Stimulated activated CD8-positive, alpha-beta memory T cell treated with anti-CD3 and anti-CD28 coated beads, Interleukin-15, amount 100 ng/mL, for 1 hour (primary cell): ENCODE results near the gene DIO2.

ENCODE experiments used
- DNase-seq: peaks from one replicate; pipeline ENCODE4 v3.0.0-alpha.2; 2020; ENCODE audit warnings: low read depth

Gene DIO2

DNA sequence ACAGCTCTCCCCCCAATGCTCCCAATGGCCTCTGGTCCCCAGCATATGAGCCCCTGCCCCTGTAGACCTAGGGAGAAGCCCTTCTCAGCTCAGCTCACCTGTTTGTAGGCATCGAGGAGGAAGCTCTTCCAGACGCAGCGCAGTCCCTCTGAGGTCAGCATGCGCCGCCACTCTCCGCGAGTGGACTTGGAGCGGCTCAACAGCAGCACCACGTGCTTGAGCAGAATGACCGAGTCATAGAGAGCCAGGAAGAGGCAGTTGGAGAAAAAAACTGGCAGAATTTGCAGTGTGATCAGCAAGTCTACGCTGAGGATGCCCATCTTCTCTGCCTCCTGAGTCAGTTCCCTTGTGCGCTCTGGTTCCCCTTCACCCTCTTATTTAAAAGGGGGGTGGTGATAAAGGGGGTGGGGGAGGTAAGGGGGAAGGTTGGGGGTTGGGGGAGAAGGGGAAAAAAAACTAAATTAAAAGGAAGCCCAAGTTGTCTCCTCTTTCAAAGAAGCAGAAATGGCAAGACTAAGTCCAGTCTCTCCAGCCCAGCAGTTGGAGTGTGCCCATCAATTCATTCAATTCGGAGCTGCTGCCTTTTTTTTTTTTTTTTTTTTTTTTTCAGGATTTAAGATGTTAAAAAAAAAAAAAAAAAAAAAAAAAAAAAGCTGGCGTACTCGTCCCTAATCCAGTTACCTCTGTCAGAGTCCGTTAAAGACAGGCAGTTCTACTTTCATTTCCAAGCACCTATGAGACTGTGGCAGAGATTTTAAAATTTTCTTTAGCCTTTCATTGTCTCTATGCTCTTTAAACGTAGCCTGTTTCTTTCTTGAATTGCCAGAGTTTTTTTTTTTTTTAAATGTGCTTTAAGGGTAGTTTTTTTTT lies at the start of gene DIO2:
Gene DIO2 (minus strand): TSS at position 352 of the 870 bp plus-strand sequence. CDS start 32 bp downstream, at position 320.
- DNase-seq: no peak

DNA sequence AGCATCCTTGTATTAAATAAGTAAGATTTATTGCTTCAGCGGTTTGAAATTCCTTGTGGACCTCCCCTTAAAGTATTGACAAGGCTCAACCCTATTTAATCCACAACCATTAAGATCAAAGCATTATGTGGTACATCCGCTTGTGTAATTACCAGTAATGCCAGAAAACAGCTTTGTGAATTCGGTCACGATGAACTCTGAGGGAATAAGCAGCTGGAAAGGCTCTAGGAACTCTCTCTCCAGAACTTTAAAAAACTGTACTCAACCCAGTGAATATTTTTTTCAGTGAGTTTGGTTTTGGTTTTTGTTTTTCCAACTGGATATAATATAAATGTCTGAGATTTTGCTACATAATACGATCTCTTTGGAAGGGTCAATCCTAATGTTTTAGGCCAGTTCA lies 49.3 kb upstream of the DIO2 start:
- no peak for DNase-seq

DNA sequence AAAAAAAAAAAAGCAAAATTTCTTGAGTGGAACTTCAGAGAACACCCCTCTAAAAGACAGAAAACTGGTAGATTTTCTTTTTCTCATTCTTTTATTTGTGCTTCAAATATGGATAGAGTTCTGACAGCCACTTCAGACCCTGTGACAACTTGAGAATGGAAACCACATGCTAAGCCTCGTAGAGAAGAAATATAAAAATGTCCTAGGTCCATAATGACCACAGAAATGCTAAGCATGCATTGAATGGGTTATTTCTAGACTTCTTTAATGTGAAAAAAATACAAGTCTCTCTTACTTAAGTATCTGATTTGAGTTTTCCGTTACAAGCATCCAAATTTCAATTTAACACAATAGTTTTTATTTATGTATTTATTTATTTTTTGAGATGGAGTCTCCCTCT lies 28.3 kb upstream of the DIO2 start:
- no peak for DNase-seq

DNA sequence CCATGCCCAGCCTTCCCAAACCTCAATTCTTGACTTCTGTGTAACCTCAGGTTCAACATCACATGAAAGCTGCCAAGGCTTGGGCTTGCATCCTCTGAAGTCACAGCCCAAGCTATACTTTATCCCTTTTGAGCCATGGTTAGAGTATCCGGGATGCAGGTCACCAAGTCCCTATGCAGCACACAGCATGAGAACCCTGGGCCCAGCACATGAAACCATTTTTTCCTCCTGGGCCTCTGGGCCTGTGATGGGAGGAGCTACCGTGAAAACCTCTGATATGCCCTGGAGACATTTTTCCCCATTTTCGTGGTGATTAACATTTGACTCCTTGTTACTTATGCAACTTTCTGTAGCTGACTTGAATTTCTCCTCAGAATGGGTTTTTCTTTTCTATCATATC lies 25.8 kb upstream of the DIO2 start:
- DNase-seq: no peak

DNA sequence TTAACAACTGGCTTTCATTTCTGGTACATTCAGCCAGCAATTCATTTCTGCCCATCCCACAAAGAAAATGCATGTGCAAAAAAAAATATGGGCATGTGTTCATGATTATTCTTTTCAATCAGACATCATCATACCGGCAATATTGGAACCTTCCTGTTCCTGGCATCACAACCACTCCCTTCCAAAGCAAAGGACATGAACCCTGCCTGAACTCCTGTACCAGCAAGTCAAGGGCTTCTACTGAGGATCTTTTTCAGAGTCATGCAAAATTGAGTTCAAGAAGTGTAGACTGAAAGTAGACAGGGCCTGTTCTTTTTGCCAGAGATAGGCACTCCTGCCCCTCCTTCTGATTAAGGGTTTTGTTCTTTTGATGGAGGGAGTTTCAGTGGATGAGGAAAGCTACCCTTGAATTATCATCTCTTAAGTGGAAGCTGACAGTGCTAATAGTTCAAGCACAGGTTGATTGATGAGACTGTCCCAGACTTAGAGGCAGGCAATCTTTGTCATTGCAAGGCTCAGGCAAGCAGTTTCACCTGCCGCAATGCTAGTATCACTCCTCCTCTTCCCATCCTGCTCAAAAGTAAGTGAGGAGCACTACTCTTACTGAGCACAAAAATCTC lies 22.3 kb upstream of the DIO2 start:
- DNase-seq: no peak

DNA sequence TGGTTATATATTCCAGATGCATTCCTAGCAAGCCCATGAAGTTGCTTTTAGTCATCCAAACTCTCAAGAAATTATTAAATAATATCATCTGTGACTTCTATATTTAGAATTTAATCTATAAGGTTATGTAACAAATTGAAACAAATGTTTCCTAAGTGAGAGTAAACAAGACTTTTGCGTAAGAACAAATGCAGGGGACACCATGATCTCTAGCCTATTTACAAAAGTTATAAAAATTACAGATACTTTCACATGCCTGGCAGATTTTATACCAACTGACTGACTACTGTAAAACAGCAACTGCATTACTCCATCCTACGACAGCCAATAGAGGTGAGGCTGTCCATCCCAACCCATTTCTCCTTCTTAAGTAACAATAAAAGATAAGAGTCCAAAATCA lies 20.4 kb upstream of the DIO2 start:
- no peak for DNase-seq

DNA sequence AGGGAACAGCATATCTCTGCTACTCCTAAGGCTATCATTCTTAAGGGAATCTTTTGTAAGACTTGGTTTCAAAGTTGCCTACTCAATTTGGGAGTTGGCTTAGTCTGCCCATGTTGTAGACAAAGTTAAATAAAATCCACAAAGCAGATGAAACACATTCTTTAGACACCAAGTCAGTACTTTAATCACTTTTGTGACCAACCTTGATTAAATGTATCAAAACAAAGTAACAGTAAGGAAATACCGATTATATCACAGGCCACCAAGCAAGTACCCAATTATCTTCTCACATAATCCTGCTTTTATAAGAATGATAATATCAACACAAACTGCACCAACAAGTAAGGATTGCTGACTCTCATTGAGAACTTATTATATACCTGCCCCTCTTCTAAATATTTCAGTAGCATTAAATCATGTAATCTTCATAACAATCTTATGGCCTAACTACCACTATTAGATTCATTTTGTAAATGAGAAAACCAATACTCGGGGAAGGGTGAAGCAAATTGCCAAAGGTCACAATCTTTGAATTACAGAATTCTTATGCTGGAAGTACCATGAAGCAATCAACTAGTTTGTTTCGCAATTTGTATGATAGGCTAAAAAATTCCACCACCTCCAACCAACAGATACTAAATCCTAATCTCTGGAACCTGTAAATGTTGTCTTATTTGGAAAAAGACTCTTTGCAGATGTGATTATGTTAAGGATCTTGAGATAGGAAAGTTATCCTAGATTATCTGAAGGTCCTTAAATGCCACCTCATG lies 12.6 kb upstream of the DIO2 start:
- no peak for DNase-seq

DNA sequence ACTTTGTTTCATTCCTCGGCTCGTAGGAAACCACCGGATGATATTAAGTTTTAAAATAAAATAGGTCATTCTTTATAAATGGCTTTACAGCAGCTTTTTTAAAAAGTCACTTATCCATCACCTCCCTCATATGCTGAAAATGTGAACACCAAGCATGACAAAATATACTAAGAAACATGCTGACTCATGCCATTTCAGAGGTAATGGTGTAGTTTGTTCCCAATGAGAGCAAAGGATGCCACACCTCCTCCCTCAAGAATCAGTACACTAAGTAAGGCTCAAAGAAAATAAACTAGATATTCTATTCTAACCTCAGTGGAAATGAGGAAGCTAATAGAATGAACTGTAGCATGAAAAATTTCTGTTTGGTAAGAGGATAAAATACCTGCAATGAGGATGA lies 5.5 kb upstream of the DIO2 start:
- DNase-seq: no peak

DNA sequence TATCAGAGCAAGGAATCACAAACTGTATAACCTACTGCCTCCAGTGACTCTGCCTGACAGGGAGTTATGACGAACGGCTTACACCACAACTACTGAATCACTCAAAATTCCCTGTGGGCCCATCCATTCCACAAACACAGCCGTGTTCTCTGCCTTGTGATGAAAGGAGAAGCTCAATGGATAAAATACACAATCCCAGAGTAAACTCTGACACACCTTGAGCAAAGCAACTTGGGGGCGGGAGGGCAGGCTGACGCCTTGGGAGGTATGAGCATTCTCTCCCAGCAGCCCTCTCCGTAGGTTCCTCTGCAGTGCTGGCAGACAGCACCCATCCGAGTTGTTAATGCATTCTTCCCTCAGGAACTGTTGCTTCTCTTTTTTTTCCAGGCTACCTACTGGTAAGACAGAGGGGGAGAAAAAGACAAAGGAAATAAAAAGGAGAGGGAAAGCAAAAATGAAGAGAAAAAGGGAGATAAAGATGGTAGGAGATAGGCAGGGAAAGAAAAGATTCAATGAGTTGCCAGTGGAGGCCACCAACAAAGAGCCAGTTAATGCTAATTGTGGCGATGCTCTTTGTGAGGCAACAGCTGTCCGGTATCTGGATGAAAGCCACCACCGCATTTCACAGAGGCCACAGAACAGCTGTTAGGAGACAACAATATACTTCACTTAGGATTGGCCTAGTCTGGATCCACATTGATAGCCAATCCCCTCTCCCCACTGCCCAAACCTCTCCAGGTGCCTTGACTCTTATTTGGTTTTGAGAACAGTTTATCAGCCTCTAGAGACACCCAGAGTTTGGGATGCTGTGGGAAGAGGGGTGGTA lies 4.7 kb upstream of the DIO2 start:
- DNase-seq: no peak

DNA sequence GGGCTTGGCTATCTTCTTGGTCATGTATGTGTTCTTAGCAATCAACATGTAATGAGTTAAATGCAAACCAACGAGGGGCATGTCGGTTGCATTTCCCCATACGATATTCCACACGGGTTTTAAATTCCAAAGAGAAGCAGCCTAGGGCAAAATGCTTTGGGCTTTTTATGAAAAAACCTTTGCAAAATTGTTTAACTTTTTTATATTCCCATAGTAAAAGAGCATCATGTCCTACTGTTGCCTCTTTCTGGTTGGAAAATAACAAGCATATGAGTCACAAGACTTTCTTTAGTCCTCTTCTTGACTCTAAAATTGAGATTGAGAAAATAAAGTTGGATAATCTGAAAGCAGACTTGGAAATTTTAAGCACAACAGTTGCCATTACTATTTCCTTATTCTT lies 3.8 kb upstream of the DIO2 start:
- no peak for DNase-seq

DNA sequence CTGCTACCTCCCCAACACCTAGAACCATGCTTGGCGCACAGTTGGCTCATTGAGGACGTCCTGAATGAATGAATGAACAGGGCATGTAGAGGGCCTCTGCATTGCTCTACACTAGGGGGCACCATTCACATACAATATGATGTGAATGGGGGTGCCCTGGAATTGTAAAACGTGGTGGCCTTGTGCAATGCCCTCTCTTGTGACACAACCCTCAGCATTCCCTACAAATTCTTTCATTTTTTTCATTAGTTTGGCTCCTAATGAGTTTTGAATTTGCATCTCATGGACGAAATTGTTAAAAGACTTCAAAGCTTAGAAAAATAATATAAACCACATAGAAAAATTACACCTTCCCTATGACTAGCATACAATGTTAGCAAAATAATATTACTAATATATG lies 2.3 kb upstream of the DIO2 start:
- no peak for DNase-seq

DNA sequence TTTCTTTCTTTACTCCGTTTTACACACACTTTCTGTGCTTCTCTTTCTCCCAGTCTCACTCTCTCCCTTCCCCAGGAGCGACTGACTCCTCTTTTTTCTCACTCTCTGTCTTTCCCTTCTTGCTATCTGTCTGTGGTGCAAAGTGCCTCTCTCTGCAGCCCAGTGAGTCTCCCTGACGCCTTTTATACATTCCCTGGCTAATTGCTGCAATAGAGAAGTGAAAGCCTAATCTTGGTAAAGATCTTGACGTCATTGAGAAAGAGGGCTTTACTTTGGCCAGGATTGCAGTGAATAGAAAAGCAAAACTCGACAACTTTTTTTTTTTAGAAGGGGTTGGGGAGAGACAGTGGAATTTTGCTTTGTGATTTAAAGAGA lies 706 bp upstream of the DIO2 start:
- DNase-seq: no peak

DNA sequence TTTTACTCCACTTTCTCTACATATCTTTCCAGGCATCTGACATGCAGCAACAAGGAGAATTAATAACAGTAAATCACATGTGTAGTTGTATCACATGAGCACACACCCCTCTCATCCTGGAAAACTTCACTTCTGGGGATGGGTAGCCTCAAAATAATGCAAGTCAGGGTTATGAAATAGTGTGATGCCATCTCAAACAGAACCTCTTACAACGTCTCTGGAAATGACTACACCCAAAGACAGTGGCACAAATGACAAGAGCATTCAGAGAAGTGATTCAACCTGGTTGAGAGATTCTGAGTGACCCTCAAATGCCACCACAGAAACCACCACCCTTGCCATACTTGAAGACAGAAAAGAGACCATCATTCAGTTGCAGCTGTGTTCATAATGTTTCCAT lies 2.8 kb downstream of the DIO2 start:
- no peak for DNase-seq

DNA sequence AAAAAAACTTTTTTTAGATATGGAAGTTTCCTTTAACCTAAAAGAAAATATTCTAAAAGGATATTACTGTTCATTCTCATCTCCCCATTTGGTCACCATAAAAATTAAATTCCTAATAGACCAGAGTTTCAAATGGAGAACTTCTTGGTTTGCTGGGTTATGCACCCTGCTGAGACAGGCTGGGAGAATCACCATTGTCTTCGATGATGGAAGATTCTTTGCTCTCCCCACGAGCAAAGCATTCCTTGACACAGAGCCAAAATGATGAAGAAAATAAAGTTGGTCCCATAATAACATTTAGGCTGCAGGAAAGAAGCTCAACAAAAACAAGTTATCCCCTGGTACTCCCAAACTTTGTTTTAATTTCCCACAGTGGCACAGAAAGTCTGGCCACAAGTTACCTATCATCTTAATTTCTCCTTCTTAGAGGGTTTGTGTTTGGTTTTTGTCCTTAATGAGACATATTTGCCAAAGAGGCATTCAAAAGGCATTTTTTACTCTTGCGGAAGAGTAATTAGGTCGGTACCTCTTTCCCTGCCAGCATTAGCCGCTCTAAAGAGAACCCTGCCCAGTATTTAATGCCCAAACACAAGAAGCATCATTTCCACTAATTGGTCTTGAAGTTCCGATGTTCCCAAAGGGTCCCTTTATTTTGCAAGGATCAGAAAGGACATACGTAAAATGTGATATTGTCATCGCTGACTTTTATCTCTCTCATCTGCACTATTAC lies 4.8 kb downstream of the DIO2 start:
- no peak for DNase-seq

DNA sequence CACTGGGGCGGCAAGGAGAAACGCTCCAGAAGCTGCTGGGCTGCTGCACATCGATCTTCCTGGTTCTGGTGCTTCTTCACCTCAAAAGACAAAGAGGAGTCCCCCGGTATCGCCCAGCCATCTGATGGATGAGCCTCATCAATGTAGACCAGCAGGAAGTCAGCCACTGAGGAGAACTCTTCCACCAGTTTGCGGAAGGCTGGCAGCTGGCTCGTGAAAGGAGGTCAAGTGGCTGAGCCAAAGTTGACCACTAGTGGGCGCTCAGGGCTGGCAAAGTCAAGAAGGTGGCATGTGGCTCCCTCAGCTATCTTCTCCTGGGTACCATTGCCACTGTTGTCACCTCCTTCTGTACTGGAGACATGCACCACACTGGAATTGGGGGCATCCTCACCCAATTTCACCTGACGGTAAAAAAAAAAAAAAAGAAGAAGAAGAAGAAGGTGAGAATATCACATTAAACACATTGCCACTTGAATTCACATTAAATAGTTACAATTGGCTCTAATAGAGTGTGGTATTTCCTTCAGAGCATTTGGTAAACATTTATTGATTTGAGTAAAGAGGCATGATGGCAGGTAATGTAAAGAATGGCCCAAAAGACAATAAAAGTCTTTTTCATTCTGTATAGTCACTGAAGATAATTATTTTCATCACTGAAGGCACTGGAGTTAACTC lies 8.3 kb downstream of the DIO2 start:
- no peak for DNase-seq

DNA sequence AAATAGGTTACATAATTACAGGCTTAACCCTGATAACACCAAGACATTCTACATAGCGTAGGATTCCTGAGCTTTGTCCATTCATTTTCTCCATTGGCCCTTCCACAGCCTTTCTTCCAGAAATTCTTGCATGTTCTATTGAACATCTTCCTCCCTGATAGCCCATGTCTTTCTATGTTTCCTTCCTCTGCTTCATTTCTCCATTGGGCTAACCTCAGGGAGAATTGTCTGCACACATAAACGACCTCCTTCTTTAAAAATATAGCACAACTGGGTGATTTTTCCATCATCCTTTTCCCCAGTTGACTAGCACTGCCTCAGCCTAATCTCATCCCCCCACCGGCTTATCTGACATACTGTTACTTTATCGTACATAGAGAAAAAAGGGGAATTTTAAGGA lies 11.2 kb downstream of the DIO2 start:
- DNase-seq: no peak

DNA sequence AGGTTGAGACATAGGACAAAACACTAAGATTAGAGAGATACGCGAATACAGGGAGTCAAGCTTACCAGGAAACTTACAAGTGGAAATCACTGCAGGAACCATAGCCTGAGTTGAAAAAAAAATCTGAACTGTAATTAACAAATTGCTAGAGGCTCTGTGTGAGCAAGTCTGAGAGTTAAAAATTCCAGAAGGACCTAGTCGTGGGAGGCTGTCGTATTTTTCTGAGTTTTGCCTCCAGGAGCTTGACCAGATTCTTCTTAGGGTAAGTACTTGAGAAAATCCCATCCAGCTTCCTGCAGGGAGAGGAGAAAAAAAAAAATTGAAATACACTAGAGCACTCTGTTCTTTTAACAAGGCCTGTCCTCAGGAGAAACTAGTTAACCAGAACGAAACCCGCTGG lies 22.7 kb downstream of the DIO2 start:
- DNase-seq: no peak

DNA sequence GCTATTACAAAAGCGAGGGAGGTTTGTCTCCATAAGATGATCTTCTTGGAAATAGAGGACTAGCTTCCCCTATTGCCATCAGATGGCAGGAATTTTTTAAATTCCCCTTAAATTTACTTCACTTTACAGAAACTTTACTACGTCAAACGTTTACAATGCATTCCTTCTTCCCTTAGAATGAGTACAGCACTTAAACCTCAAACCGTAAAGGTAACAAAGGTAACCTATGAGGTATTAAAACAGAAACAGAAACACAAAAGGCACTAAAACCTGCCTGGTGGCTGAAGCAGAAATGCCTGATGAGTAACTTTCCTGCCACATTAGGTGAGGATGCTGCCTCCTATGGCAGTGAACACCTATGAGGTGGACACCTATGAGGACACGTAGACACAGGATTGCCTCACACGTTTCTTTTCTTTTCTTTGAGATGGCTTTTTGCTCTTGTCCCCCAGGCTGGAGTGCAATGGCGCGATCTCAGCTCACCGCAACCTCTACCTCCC lies 25.0 kb downstream of the DIO2 start:
- DNase-seq: no peak

DNA sequence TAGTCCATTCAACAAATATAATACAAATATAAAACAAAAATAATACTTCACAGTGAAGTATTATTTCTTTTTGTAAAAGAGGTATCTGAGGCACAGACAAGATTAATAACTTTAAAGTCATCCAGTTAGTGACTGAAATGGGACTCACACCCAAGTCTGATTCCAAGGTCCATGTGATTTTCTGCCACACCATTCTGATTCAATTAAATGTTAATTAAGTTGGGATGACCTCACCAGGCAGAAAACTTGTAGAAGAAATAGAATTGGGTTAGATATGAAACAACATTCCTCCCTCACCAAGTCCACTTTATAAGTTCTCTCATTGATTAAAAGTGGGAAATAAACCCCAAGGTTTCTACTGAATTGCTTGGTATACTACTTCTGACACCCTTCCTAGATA lies 34.4 kb downstream of the DIO2 start:
- DNase-seq: no peak

DNA sequence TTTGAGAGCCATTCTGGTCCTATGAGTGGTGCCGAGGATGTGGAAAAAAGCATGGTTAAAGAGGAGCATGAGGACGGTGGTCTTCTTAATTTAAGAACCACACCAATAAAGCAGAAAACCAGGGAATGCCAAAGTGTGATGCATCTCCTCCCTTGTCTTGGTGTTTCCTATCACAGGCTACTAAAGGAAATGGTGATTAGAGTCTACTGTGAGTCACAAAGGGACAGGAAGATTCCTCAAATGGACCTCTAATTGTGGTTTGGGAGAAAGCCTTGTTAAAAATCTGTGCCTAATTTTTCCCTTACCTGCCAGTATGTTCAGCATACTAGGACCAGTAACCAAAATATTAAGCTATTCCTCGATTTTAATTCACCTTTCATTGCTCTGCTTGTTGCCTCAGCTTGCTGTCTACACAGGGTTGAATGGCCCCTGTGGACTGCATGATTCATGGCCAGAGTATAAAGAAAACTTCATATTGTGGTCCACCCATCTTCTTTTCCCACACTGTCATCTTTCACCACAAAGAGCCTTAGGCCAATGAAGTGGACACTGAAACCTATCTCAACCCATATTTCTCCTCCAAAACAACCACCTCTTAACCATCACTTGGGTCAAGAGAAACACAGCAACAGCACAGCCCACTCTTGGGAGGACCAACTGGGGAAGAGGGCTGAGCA lies 38.8 kb downstream of the DIO2 start:
- DNase-seq: no peak
